ENCODE measurements around the gene CDX1.

CDX1 gene

GRCh38 chr5:150184990-150185912, 18.7 kb downstream of the CDX1 start:
- no peak for DNase-seq

- no peak for DNase-seq
Measured at GRCh38 chr5:150186137-150186536, 19.6 kb downstream of the CDX1 start.

- no peak for DNase-seq
Measured at GRCh38 chr5:150186897-150187296, 20.3 kb downstream of the CDX1 start.

GRCh38 chr5:150188146-150188842, 21.7 kb downstream of the CDX1 start:
- no peak for DNase-seq

- DNase-seq, result no peak
Measured at GRCh38 chr5:150189326-150189725, 22.7 kb downstream of the CDX1 start.

- peak; percentile 44 for DNase-seq
Measured at GRCh38 chr5:150189728-150190502, 23.3 kb downstream of the CDX1 start, which contains the start of gene SLC6A7. TSS of gene SLC6A7 (plus strand) at chr5:150190062. CDS start at chr5:150190328, 266 bp downstream.

- no peak for DNase-seq
Measured at GRCh38 chr5:150190503-150190979, 24.0 kb downstream of the CDX1 start.

- DNase-seq, result no peak
Measured at GRCh38 chr5:150190987-150191386, 24.4 kb downstream of the CDX1 start.

GRCh38 chr5:150192462-150192861, 25.9 kb downstream of the CDX1 start:
- DNase-seq, result peak; percentile 57

GRCh38 chr5:150195736-150196485, 29.3 kb downstream of the CDX1 start:
- no peak for DNase-seq

GRCh38 chr5:150196514-150196913, 29.9 kb downstream of the CDX1 start:
- DNase-seq, result no peak

GRCh38 chr5:150196986-150197385, 30.4 kb downstream of the CDX1 start:
- no peak for DNase-seq

GRCh38 chr5:150197476-150197875, 30.9 kb downstream of the CDX1 start:
- DNase-seq, result no peak

- no peak for DNase-seq
Measured at GRCh38 chr5:150202501-150202900, 35.9 kb downstream of the CDX1 start.

- DNase-seq, result no peak
Measured at GRCh38 chr5:150203832-150204589, 37.4 kb downstream of the CDX1 start.

GRCh38 chr5:150204590-150204960, 38.0 kb downstream of the CDX1 start:
- no peak for DNase-seq

- DNase-seq, result no peak
Measured at GRCh38 chr5:150206098-150206778, 39.7 kb downstream of the CDX1 start.

GRCh38 chr5:150206779-150207115, 40.2 kb downstream of the CDX1 start:
- no peak for DNase-seq

GRCh38 chr5:150208187-150209098, 41.9 kb downstream of the CDX1 start:
- DNase-seq, result no peak

- DNase-seq, result no peak
Measured at GRCh38 chr5:150209099-150209635, 42.6 kb downstream of the CDX1 start.
